Glomerular endothelial cell (primary cell): ENCODE data around the gene KLRF2. TPM values are rescaled to one million over a fixed set of nuclear protein-coding genes. Genes with fewer than 3 reads are reported as not detected.

Source experiments
- DNase-seq: peaks from one replicate; pipeline ENCODE4 v3.0.0-alpha.2; 2011; ENCODE audit warnings: low read depth, low spot score; ENCODE audit errors: extremely low read depth
- total RNA-seq: library from RNA; depleted of rRNA; stranded (reverse); fragments of >200 nt; gene quantifications from 2 replicates; pipeline ENCODE4 v1.2.3, GENCODE V29; 2015

KLRF2 gene
- total RNA-seq, 1 donor from 2014 or later: not detected

DNA sequence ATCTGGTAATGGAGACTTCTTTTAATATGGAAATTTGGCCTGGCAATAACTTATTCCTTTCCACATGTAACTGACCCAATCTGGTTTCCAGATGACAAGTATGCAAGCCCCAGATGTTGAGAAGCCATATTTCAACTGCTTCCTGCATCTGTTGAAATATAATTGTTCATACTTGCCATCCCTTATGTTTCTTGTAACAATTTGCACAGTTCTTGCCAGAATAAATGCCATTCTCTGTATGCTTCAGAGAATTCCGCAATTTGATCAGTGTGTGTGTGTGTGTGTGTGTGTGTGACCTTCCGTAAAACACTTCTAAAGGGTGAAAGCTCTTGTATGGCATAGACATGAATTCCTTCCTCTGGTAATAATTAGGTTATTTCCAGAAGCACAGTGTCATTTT is 52.7 kb downstream of the KLRF2 start:
- no peak for DNase-seq

DNA sequence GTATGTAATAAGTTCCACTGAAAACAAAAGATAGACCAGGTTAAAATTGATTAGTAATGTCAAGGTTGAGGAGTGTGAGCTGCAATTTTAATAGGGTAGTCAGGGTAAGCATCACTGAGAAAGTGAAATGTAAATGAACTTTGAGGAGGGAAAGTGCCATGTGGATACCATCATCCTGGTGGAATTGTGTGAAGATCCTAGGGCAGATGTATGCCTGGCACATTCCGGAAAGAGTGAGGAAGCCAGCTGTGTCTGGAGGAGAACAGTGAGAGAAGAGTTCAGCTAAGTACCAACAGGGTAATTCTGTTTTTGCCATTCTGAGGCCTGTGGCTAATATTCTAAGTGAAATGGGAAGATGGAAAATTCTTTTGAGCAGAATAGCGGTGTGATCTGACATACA is 53.7 kb downstream of the KLRF2 start:
- no peak for DNase-seq

DNA sequence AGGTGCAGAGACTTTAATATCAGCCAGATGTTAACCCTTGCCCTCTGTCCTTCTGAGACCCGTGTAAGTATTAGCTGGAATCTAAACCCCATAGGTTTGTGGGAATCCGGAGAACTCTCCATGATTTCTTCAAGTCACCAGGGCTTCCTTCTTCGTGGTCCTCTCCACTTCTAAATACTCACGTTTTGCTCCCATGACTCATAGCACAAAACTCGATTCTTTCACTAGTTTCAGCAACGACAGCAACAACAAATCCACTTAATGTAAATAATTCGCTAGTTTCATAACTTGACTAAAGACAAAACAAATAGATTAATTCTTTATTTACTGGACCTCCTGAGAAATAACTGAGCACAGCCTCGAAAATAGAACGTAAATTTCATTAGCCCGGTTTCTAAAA is 55.3 kb downstream of the KLRF2 start:
- no peak for DNase-seq

DNA sequence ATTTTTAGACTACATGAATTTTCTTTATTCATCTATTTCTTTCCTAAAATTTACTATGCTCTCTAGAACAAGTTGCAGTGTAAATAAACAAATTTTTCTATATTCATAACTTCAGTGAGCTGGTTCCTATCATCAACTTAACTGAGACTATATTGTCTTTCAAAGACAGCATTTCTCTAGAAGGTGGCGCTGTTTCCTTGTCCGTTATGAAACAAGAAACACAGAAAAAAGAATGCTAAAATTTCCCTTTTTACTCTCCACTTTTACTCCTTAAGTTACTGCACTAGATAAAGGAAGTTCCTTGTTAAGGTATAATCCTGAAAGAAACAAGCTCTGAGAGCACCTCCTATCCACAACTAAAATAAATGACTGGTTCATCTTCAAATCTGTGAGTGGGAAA is 59.1 kb downstream of the KLRF2 start:
- DNase-seq: no peak

DNA sequence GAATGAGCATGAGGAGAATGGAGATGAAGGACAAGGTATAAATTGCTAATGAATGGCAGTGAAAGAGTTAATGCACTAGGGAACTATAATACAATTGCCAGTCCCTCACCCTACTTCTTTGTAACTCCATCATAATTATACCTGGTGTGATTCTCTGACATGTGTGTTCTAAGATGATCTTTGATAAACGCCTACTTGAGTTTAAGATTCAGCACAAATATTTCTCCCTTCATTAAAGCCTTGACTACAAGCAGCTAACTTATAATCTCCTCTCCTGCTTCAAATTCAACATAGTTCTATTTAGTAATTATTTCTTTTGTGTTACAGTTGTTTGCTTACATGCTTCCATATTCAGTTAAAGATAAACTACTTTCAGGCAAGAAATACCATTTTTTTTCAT is 60.5 kb downstream of the KLRF2 start:
- DNase-seq: no peak

DNA sequence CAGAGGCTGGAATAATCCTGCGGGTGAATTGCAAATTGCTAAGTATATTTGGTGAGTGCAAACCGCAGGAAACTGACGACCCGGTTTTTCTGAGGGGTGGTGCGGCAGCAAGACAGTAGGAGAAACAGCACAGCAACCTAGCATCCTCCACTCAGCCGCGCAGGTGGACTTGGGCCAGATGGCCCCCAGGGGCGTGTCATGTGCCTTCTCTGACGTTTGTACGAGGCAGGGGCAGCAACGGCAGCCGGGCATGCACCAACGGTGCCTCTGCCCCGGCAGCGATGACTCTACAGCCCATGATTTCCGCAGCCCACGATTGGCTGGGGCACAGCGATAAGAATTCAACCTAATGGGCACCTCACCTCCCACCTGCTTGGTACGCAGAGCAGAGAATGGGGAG is 62.0 kb downstream of the KLRF2 start:
- no peak for DNase-seq

DNA sequence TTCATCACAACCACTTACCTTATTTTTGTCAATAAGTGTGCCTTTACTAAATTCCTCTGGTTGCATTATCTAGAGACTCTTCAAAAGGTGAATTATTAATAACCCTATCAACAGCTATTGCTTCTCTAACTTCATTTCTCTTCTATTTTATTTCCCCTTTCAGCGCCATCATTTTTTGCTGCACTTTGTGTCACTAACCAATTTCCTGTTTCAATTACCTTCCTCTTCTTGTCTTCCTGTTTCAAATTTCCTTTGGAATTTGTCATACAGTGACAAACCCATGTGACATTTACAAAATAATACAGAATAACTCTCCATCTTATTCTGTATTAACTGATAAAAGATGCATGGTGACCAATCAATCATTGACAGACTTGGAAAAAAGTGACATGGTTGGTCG is 63.1 kb downstream of the KLRF2 start:
- DNase-seq: no peak

Other genes starting within 250 kb of the KLRF2 start
- gene CLEC2D, start 211.8 kb upstream of the KLRF2 start, total RNA-seq: 2.9 and 8.7 TPM in 2 replicates
- gene CLECL1, start 148.4 kb upstream of the KLRF2 start, total RNA-seq: not detected in 2 replicates
- 16.9 and 32.5 TPM in 2 replicates for gene CD69, start 120.6 kb upstream of the KLRF2 start, total RNA-seq
- gene KLRF1, start 54.0 kb upstream of the KLRF2 start, total RNA-seq: not detected in 2 replicates
- 31.2 and 51.1 TPM in 2 replicates for gene CLEC2B, start 12.1 kb upstream of the KLRF2 start, total RNA-seq
- gene CLEC2A, start 50.9 kb downstream of the KLRF2 start, total RNA-seq: not detected in 2 replicates
- not detected in 2 replicates for gene CLEC12A, start 89.9 kb downstream of the KLRF2 start, total RNA-seq
- 0.18 TPM in 1 of 2 replicates, not detected in the other for gene CLEC1B, start 117.6 kb downstream of the KLRF2 start, total RNA-seq
- not detected in 2 replicates for gene CLEC12B, start 129.1 kb downstream of the KLRF2 start, total RNA-seq
- gene CLEC9A, start 149.2 kb downstream of the KLRF2 start, total RNA-seq: not detected in 2 replicates
- 12.8 and 20.0 TPM in 2 replicates for gene CLEC1A, start 217.5 kb downstream of the KLRF2 start, total RNA-seq
- gene CLEC7A, start 248.7 kb downstream of the KLRF2 start, total RNA-seq: 0.15 and 0.41 TPM in 2 replicates